NCI-H345 (cell line): ENCODE measurements around the gene TRIP11.

Experiments used
- DNase-seq: peaks from one replicate; lab custom pipeline; 2025; lab: John Stamatoyannopoulos, UW

The TRIP11 gene

GRCh38 chr14:92010644-92011043 lies 29.2 kb downstream of the TRIP11 start:
- no peak for DNase-seq

- no peak for DNase-seq
Measured at GRCh38 chr14:92009604-92010003, 30.3 kb downstream of the TRIP11 start.

- DNase-seq, result no peak
Measured at GRCh38 chr14:92005019-92005418, 34.8 kb downstream of the TRIP11 start.

- no peak for DNase-seq
Measured at GRCh38 chr14:92004062-92004461, 35.8 kb downstream of the TRIP11 start.

GRCh38 chr14:91998667-91999570 lies 40.9 kb downstream of the TRIP11 start:
- DNase-seq, result no peak

GRCh38 chr14:91997492-91997891 lies 42.4 kb downstream of the TRIP11 start:
- no peak for DNase-seq

GRCh38 chr14:91996948-91997371 lies 42.9 kb downstream of the TRIP11 start:
- peak; percentile 32 for DNase-seq

- no peak for DNase-seq
Measured at GRCh38 chr14:91987192-91987591, 52.7 kb downstream of the TRIP11 start.

GRCh38 chr14:91985521-91986255 lies 54.2 kb downstream of the TRIP11 start:
- DNase-seq, result no peak

- DNase-seq, result no peak
Measured at GRCh38 chr14:91985008-91985407, 54.9 kb downstream of the TRIP11 start.

- DNase-seq, result no peak
Measured at GRCh38 chr14:91983588-91983987, 56.3 kb downstream of the TRIP11 start.

- DNase-seq, result no peak
Measured at GRCh38 chr14:91980157-91980556, 59.7 kb downstream of the TRIP11 start.

- no peak for DNase-seq
Measured at GRCh38 chr14:91977884-91978283, 62.0 kb downstream of the TRIP11 start.

GRCh38 chr14:91975763-91976162 lies 64.1 kb downstream of the TRIP11 start:
- DNase-seq, result no peak

- DNase-seq, result no peak
Measured at GRCh38 chr14:91971188-91971778, 68.6 kb downstream of the TRIP11 start.

- no peak for DNase-seq
Measured at GRCh38 chr14:91968280-91968679, 71.6 kb downstream of the TRIP11 start.

GRCh38 chr14:91964724-91965123 lies 75.1 kb downstream of the TRIP11 start:
- DNase-seq, result no peak

GRCh38 chr14:91964011-91964410 lies 75.8 kb downstream of the TRIP11 start:
- DNase-seq, result no peak

- DNase-seq, result no peak
Measured at GRCh38 chr14:91963465-91963864, 76.4 kb downstream of the TRIP11 start.

GRCh38 chr14:91961297-91962220 lies 78.3 kb downstream of the TRIP11 start:
- DNase-seq, result no peak

GRCh38 chr14:91957876-91958313 lies 82.0 kb downstream of the TRIP11 start:
- DNase-seq, result no peak

GRCh38 chr14:91956616-91957015 lies 83.2 kb downstream of the TRIP11 start:
- no peak for DNase-seq
